ENCODE results near the gene CPXM2. TPM values are rescaled to one million over a fixed set of nuclear protein-coding genes. Genes with fewer than 3 reads are reported as not detected.

The CPXM2 gene
- 4.2 and 15.5 TPM in 2 replicates for total RNA-seq

DNA sequence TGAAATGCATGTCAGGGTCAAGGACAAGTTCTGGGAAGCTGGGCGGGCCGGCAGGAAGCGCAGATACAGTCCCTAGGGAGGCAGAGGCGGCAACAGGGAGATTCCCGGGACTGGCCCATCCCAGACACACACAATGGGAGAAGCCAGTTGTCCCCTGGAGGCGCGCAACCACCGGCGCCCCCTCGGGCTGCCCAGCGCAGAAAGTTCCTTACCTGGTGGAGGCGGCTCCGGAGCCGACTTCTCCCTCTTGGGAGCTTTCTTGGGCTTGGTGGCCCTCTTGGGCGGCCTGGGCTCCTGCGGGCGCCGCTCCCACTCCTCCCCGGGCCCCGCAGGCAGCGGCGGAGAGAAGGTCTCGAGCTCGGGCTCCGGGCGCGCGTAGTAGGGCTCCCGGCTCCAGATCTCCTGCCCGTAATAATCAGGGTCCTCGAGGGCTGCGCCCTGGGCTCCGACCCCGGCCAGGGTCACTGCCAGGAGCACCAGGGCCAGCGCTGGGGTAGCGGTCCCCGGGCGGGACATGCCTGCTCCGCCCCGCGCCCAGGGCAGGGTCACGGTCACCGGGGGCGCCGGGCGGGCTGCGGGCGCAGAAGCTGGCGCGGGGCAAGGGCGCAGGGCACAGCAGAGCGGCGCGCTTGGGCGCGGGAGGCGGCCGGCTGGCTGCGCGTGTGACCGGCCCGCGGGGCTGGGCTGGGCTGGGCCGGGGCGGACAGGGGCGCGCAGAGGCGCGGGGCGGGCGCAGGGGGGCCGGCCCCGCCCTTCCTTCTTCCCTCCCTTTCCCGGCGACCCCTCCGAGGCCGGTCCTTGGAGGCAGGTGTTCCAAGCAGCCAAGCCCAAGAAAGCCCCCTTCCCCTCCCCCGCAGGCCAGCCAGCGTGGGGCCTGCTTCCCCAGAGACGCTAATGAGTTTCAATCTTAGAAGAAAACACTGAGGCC, at the start of gene CPXM2:
Gene CPXM2, minus strand, starts transcription at position 664 of the 928 bp plus-strand sequence. Its CDS starts 148 bp downstream, at position 516.

Other genes with a start within 250 kb of the CPXM2 start
- not detected in 2 replicates for gene GPR26, start 225.5 kb downstream of the CPXM2 start, total RNA-seq
- 1.7 and 8.2 TPM in 2 replicates for gene CHST15, start 201.8 kb upstream of the CPXM2 start, total RNA-seq